WTC11 (cell line): ENCODE measurements around the gene PITPNM3. TPM values are rescaled to one million over a fixed set of nuclear protein-coding genes. Genes with fewer than 3 reads are reported as not detected.

Source experiments
- AFF4 ChIP-seq: sonication (generic); formaldehyde crosslinking; IDR thresholded peaks from 2 replicates; pipeline ENCODE4 v1.8.1; 2023; ENCODE audit warnings: mild to moderate bottlenecking, missing genetic modification reagents, borderline replicate concordance
- ARID4B ChIP-seq: sonication (generic); formaldehyde crosslinking; IDR thresholded peaks from 2 replicates; pipeline ENCODE4 v1.8.0; 2023; ENCODE audit warnings: missing genetic modification reagents, mild to moderate bottlenecking, borderline replicate concordance
- CBFB ChIP-seq: sonication (generic); formaldehyde crosslinking; IDR thresholded peaks from 2 replicates; pipeline ENCODE4 v1.8.1; 2022; ENCODE audit warnings: mild to moderate bottlenecking, low read depth, missing genetic modification reagents
- E2F4 ChIP-seq: sonication (generic); formaldehyde crosslinking; IDR thresholded peaks from 2 replicates; pipeline ENCODE4 v1.8.1; 2022; ENCODE audit warnings: low read depth, mild to moderate bottlenecking, moderate library complexity, missing genetic modification reagents, borderline replicate concordance
- FOXK1 ChIP-seq: sonication (generic); formaldehyde crosslinking; IDR thresholded peaks from 2 replicates; pipeline ENCODE4 v1.8.0; 2022; ENCODE audit warnings: mild to moderate bottlenecking, moderate library complexity, missing genetic modification reagents
- GABPB1 ChIP-seq: sonication (generic); formaldehyde crosslinking; IDR thresholded peaks from 2 replicates; pipeline ENCODE4 v1.8.1; 2023; ENCODE audit warnings: mild to moderate bottlenecking, missing genetic modification reagents
- HMGA2 ChIP-seq: fragments of 250-450 bp; sonication (Bioruptor Pico); IDR thresholded peaks from 2 replicates; pipeline ENCODE4 v1.4.0; 2021; ENCODE audit warnings: mild to moderate bottlenecking, moderate library complexity
- JAZF1 ChIP-seq: fragments of 250-450 bp; sonication (Bioruptor Pico); IDR thresholded peaks from 2 replicates; pipeline ENCODE4 v1.9.0; 2021; ENCODE audit warnings: moderate library complexity, mild to moderate bottlenecking, inconsistent platforms
- KAT7 ChIP-seq: sonication (generic); formaldehyde crosslinking; IDR thresholded peaks from 2 replicates; pipeline ENCODE4 v1.8.1; 2023; ENCODE audit warnings: missing genetic modification reagents, mild to moderate bottlenecking, borderline replicate concordance
- MAX ChIP-seq: sonication (generic); formaldehyde crosslinking; IDR thresholded peaks from 2 replicates; pipeline ENCODE4 v1.8.0; 2022; ENCODE audit warnings: mild to moderate bottlenecking, missing genetic modification reagents
- MXD4 ChIP-seq: fragments of 250-450 bp; sonication (Bioruptor Pico); IDR thresholded peaks from 2 replicates; pipeline ENCODE4 v1.8.0; 2021; ENCODE audit warnings: mild to moderate bottlenecking, moderate library complexity, borderline replicate concordance
- NFE2L1 ChIP-seq: sonication (generic); formaldehyde crosslinking; IDR thresholded peaks from 2 replicates; pipeline ENCODE4 v1.8.1; 2023; ENCODE audit warnings: missing genetic modification reagents
- SMAD3 ChIP-seq: sonication (generic); formaldehyde crosslinking; IDR thresholded peaks from 2 replicates; pipeline ENCODE4 v1.8.0; 2022; ENCODE audit warnings: missing genetic modification reagents, mild to moderate bottlenecking, borderline replicate concordance
- TEAD1 ChIP-seq: sonication (generic); formaldehyde crosslinking; IDR thresholded peaks from 2 replicates; pipeline ENCODE4 v1.8.0; 2022; ENCODE audit warnings: mild to moderate bottlenecking, missing genetic modification reagents
- ZBTB43 ChIP-seq: sonication (generic); formaldehyde crosslinking; IDR thresholded peaks from 2 replicates; pipeline ENCODE4 v1.8.1; 2023; ENCODE audit warnings: mild to moderate bottlenecking, missing genetic modification reagents
- ZNF416 ChIP-seq: fragments of 250-450 bp; sonication (Bioruptor Pico); IDR thresholded peaks from 2 replicates; pipeline ENCODE4 v1.9.0; 2021; ENCODE audit warnings: mild to moderate bottlenecking, inconsistent platforms
- total RNA-seq: library from RNA; stranded (reverse); gene quantifications from 3 replicates; pipeline ENCODE4 v1.2.3, GENCODE V29; 2021
- TF ChIP-seq, protein P1 (sequence below): sonication (generic); formaldehyde crosslinking; IDR thresholded peaks from 2 replicates; pipeline ENCODE4 v1.8.1; 2023; ENCODE audit warnings: mild to moderate bottlenecking, moderate library complexity, missing genetic modification reagents
- TF ChIP-seq, protein P2 (sequence below): sonication (generic); formaldehyde crosslinking; IDR thresholded peaks from 2 replicates; pipeline ENCODE4 v1.8.0; 2022; ENCODE audit warnings: mild to moderate bottlenecking, missing genetic modification reagents
- TF ChIP-seq, protein P3 (sequence below): sonication (generic); formaldehyde crosslinking; IDR thresholded peaks from 2 replicates; pipeline ENCODE4 v1.8.0; 2023; ENCODE audit warnings: missing genetic modification reagents
- TF ChIP-seq, protein P4 (sequence below): sonication (generic); formaldehyde crosslinking; IDR thresholded peaks from 2 replicates; pipeline ENCODE4 v1.8.1; 2022; ENCODE audit warnings: missing genetic modification reagents, borderline replicate concordance

Gene PITPNM3
- total RNA-seq, 1 experiment from 2014 or later: 2.8 TPM

DNA sequence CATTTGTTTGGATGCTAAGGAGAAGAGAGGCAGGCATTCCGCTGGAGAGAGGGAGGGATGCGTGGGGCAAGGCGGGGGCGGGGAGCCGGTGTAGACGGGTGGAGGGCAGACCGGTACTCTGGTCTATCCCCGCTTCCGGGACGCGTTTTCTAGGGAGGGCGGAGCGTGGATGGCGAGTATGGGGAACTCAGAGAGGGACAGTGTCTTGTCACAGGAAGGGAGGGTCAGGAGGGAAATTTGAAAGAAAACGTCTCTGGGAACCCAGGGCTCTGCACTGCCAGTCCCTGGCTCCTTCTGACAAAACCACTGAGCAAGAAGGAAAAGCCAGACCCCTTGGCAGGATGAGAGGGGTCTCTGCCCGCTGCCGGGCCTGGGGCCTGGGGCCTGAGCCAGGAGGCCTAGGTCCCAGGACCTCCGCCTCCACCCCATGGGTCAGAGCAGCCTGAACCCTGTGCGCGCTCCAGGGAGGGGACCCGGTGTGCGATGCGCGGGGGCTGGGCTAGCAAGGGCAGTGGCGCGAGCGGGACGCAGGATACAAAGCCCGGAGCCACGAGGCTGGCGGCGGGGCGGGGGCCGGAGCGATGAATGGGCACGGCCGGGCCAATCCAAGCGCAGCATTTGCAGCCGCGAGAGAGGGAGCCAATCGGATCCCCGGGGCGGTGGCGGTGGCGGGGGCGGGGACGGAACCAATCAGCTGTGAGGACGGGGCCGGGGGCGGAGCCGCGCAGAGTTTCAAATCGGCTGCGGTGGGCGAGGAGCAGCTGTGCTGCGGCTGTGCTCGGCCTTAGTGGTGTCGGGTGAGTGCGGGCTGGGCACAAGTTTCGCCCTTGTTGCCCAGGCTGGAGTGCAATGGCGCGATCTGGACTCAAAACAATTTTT, 112.4 kb downstream of the PITPNM3 start, which contains the start of gene PIMREG (continued):
- TF ChIP-seq, protein P1, sequence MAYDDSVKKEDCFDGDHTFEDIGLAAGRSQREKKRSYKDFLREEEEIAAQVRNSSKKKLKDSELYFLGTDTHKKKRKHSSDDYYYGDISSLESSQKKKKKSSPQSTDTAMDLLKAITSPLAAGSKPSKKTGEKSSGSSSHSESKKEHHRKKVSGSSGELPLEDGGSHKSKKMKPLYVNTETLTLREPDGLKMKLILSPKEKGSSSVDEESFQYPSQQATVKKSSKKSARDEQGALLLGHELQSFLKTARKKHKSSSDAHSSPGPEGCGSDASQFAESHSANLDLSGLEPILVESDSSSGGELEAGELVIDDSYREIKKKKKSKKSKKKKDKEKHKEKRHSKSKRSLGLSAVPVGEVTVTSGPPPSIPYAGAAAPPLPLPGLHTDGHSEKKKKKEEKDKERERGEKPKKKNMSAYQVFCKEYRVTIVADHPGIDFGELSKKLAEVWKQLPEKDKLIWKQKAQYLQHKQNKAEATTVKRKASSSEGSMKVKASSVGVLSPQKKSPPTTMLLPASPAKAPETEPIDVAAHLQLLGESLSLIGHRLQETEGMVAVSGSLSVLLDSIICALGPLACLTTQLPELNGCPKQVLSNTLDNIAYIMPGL: peak; percentile 38; the same call in 1 of the 2 replicates
- TF ChIP-seq ZBTB43 (CRISPR knock-in tag) (peak; percentile 31; the same call in 1 of the 2 replicates), NFE2L1 (peak; percentile 66), SMAD3 (no peak; the same call in 1 of the 2 replicates), HMGA2 (CRISPR knock-in tag) (no peak), FOXK1 (peak; percentile 84), TEAD1 (CRISPR knock-in tag) (no peak), GABPB1 (CRISPR knock-in tag) (peak; percentile 65), E2F4 (CRISPR knock-in tag) (peak; percentile 36; the same call in 1 of the 2 replicates), MXD4 (no peak), MAX (peak; percentile 98), CBFB (CRISPR knock-in tag) (peak; percentile 86; the same call in 1 of the 2 replicates), KAT7 (CRISPR knock-in tag) (0 out of 2 replicates have a peak, but pooled peaks have one; percentile 55), AFF4 (CRISPR knock-in tag) (peak; percentile 94), ZNF416 (0 out of 2 replicates have a peak, but pooled peaks have one; percentile 49), JAZF1 (CRISPR knock-in tag) (no peak), ARID4B (CRISPR knock-in tag) (peak; percentile 79; the same call in 1 of the 2 replicates)
- TF ChIP-seq, protein P2, sequence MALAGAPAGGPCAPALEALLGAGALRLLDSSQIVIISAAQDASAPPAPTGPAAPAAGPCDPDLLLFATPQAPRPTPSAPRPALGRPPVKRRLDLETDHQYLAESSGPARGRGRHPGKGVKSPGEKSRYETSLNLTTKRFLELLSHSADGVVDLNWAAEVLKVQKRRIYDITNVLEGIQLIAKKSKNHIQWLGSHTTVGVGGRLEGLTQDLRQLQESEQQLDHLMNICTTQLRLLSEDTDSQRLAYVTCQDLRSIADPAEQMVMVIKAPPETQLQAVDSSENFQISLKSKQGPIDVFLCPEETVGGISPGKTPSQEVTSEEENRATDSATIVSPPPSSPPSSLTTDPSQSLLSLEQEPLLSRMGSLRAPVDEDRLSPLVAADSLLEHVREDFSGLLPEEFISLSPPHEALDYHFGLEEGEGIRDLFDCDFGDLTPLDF: no peak
- TF ChIP-seq, protein P3, sequence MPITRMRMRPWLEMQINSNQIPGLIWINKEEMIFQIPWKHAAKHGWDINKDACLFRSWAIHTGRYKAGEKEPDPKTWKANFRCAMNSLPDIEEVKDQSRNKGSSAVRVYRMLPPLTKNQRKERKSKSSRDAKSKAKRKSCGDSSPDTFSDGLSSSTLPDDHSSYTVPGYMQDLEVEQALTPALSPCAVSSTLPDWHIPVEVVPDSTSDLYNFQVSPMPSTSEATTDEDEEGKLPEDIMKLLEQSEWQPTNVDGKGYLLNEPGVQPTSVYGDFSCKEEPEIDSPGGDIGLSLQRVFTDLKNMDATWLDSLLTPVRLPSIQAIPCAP (CRISPR knock-in tag): no peak
- TF ChIP-seq, protein P4, sequence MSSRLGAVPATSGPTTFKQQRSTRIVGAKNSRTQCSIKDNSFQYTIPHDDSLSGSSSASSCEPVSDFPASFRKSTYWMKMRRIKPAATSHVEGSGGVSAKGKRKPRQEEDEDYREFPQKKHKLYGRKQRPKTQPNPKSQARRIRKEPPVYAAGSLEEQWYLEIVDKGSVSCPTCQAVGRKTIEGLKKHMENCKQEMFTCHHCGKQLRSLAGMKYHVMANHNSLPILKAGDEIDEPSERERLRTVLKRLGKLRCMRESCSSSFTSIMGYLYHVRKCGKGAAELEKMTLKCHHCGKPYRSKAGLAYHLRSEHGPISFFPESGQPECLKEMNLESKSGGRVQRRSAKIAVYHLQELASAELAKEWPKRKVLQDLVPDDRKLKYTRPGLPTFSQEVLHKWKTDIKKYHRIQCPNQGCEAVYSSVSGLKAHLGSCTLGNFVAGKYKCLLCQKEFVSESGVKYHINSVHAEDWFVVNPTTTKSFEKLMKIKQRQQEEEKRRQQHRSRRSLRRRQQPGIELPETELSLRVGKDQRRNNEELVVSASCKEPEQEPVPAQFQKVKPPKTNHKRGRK (CRISPR knock-in tag): no peak
